SH-SY5Y (cell line): ENCODE results near the gene MBD6.

Experiments used
- GATA2 ChIP-seq: IDR thresholded peaks from 2 replicates; pipeline ENCODE4 v1.6.1; 2011; ENCODE audit warnings: mild to moderate bottlenecking, low read depth, low read length
- GATA3 ChIP-seq: IDR thresholded peaks from 2 replicates; pipeline ENCODE4 v1.6.1; 2011; ENCODE audit warnings: low read depth, mild to moderate bottlenecking, low read length, moderate library complexity

Gene MBD6

DNA sequence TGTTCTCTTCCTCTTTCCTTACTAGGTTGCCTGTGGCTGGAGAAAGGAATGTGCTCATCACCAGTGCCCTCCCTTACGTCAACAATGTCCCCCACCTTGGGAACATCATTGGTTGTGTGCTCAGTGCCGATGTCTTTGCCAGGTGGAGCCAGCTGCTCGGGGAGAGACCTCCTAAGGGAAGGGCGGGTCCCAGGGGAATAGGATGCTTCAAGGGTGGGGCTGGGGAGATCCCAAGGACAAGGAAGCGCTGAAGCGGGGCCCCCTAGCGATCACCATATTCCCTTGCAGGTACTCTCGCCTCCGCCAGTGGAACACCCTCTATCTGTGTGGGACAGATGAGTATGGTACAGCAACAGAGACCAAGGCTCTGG, 24.5 kb upstream of the MBD6 start:
- TF ChIP-seq GATA3: no peak

DNA sequence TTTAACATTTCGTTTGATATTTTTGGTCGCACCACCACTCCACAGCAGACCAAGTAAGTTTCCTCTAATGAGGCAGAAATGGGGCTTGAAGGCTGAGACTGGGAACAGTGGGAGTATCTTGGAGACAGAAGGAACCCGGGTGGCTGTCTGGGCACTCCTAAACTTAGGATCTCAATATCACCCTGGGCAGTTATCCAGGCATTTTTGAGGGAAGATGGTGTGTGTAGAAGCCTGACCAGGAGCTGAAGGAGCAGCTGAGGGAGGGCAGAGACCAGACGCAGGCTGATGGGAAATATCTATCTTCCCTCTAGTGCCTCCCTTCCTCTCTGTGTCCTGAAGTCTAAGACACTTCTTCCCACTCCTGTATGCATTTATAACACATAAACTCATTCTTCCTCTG, 24.1 kb upstream of the MBD6 start:
- no peak for TF ChIP-seq GATA3
- no peak for TF ChIP-seq GATA2

DNA sequence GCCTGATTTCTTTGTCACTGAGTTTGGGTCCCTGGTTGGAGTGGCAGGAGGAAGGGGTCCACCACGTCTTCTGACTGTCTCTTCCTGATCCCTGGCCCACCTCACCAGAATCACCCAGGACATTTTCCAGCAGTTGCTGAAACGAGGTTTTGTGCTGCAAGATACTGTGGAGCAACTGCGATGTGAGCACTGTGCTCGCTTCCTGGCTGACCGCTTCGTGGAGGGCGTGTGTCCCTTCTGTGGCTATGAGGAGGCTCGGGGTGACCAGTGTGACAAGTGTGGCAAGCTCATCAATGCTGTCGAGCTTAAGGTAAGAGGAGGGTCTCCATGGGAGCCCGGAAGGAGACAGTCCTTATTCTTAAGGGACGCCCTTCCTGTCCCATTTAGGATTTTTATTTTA, 22.4 kb upstream of the MBD6 start:
- TF ChIP-seq GATA2 (no peak), GATA3 (no peak)

DNA sequence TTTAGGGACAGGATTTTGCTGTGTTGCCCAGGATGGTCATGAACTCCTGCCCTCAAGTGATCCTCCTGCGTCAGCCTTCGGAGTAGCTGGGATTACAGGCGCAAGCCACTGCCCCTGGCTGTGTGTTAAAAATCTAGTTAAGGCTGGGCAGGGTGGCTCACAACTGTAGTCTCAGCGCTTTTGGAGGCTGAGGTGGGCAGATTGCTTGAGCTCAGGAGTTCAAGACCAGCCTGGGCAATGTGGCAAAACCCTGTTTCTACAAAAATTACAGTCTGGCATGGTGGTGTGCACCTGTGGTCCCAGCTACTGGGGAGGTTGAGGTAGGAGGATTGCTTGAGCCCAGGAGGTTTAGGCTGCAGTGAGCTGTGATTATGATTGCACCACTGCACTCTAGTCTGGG, 11.5 kb upstream of the MBD6 start:
- TF ChIP-seq GATA2: no peak
- no peak for TF ChIP-seq GATA3

DNA sequence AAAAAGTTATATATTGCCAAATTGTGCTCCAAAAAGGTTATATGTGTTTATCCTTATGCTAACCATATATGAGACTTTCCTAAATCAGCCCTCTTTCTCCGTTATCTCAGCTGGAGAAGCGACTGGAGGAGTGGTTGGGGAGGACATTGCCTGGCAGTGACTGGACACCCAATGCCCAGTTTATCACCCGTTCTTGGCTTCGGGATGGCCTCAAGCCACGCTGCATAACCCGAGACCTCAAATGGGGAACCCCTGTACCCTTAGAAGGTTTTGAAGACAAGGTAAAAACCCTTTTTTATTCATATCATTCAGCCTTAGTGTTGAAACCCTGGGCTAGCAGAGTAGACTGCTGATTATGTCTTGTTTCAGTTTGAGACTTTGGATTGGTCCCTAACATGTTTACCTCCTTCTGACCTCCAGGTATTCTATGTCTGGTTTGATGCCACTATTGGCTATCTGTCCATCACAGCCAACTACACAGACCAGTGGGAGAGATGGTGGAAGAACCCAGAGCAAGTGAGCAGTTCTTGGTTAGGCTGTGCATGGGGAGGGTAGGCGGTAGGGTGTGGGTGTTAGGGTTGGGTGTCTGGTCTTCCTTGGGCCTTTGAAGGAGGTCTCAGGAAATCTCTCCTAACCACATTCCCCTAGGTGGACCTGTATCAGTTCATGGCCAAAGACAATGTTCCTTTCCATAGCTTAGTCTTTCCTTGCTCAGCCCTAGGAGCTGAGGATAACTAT, 10.9 kb upstream of the MBD6 start:
- TF ChIP-seq GATA2 (no peak), GATA3 (no peak)

DNA sequence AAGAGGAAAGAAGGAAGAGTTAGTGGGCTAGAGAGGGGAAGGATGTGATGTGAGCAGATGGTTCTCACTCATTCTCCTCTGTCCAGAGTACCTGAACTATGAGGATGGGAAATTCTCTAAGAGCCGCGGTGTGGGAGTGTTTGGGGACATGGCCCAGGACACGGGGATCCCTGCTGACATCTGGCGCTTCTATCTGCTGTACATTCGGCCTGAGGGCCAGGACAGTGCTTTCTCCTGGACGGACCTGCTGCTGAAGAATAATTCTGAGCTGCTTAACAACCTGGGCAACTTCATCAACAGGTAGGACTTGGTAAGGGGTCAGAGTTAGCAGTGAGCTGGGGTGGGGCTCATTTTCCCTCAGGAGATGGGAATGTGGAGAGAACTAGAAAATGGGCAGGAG, 10.0 kb upstream of the MBD6 start:
- TF ChIP-seq GATA3: no peak
- TF ChIP-seq GATA2: no peak

DNA sequence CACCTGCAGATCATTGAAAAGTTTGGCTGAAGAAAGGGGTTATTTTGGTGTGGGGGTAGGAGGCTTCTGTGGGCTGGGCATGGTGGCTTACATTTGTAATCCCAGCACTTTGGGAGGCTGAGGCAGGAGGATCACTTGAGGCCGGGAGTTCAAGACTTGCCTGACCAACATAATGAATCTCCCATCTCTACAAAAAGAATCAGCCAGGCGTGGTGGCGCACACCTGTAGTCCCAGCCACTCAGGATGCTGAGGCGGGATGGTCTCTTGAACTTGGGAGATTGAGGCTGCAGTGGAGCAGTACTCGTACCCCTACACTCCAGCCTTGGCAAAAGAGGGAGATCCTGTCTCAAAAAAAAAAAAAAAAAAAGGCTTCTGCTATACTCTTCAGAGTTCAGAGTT, 9.4 kb upstream of the MBD6 start:
- TF ChIP-seq GATA3 (no peak), GATA2 (no peak)

DNA sequence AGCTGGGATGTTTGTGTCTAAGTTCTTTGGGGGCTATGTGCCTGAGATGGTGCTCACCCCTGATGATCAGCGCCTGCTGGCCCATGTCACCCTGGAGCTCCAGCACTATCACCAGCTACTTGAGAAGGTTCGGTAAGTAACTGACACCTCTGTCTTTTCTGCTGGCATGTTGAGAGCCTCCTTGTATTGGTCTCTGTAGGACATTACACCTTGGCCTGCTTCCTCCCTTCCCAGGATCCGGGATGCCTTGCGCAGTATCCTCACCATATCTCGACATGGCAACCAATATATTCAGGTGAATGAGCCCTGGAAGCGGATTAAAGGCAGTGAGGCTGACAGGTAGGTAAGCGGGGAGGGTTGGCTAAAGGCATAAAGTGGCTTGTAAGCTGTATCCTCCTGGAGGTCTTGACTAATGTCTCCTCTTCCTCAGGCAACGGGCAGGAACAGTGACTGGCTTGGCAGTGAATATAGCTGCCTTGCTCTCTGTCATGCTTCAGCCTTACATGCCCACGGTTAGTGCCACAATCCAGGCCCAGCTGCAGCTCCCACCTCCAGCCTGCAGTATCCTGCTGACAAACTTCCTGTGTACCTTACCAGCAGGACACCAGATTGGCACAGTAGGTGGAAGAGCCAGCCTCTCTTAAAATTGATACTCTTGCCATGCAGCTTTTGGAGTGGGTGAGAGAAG, 7.8 kb upstream of the MBD6 start:
- TF ChIP-seq GATA2 (no peak), GATA3 (no peak)

DNA sequence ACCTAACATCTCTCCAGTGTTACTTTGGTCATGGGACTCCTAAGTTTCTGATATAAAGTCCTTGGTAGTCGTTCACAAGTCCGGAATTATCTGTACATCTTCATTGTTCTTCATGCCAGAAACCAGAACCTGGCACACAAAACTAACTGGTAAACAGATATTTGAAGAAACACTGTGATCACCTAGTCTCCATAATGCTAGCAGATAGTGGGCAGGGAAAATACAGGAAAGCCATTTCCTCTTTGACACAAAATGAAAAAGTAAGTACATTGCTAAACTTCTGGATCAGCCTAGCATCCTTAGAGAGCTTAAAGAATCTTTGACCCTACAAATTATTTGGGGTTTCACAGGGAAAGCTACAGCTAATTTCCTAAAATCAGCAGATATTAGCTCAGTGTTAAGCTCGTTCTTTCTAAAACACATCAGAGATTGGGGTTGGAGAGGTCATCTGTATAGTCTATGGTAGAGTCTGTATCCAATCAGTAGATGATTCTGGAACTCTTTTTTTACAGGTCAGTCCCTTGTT, 7.2 kb upstream of the MBD6 start:
- TF ChIP-seq GATA3: no peak
- no peak for TF ChIP-seq GATA2

DNA sequence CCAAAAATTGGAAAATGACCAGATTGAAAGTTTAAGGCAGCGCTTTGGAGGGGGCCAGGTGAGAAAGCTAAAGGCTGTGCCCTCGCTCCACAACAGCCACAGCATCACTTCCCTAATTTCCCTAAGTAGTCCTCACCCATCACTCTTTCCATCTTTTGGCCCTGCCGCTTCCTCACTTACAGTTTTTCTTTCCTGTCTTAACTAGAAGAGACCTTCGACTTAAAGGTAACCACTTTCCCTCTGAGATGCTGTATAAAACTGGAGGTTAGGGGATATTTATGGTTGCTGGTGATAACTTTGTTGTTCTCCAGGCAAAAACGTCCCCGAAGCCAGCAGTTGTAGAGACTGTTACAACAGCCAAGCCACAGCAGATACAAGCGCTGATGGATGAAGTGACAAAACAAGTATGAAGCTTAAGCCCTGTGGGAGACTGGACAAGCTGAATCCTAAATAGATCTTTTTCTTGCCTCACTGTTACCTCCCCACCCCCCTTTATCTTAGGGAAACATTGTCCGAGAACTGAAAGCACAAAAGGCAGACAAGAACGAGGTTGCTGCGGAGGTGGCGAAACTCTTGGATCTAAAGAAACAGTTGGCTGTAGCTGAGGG, 6.6 kb upstream of the MBD6 start:
- TF ChIP-seq GATA2 (no peak), GATA3 (no peak)

DNA sequence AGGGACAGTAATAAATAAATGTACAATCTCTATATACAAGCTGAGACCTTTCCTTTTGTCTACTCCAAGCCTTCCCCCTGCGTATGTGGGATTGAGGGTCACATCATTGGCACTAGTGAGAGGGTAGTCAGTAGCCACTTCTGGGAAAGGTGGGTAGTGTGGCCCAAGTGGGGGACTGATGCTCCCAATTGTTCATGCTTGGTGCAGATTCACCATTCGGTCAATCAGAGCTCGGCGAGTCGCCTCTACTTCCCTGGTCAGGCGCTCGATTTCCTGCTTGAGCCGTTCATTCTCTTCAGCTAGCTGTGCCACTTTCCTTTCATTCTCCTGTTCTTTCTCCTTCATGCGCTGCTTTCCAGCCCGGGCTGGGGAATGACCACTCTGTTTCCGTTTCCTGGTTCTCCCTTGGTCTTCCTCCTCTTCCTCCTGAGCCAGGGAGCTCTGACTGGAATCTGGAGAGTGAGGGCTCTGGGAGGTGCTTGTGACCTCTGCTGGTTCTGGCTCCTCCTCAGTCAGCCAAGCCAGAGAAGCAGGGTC, 5.9 kb upstream of the MBD6 start:
- no peak for TF ChIP-seq GATA3

DNA sequence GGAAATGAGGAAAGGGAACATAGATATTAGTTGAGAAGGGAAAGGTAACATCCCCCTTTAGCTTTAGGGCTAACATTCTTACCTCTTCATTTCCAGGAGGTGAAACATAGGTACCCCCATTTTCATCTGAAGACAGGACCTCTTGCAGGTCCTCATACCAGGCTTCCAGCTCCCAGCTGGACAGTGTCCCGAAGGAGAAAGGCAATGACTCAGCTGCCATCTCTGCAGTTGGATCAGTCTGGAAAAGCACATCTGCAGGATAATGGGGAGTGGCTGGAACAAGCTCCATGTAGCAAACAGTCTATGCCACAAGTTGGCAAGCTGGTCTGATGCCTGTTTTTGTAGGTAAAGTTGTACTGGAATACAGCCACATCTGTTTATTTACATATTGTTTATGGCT, 5.4 kb upstream of the MBD6 start:
- TF ChIP-seq GATA2: no peak
- TF ChIP-seq GATA3: no peak

DNA sequence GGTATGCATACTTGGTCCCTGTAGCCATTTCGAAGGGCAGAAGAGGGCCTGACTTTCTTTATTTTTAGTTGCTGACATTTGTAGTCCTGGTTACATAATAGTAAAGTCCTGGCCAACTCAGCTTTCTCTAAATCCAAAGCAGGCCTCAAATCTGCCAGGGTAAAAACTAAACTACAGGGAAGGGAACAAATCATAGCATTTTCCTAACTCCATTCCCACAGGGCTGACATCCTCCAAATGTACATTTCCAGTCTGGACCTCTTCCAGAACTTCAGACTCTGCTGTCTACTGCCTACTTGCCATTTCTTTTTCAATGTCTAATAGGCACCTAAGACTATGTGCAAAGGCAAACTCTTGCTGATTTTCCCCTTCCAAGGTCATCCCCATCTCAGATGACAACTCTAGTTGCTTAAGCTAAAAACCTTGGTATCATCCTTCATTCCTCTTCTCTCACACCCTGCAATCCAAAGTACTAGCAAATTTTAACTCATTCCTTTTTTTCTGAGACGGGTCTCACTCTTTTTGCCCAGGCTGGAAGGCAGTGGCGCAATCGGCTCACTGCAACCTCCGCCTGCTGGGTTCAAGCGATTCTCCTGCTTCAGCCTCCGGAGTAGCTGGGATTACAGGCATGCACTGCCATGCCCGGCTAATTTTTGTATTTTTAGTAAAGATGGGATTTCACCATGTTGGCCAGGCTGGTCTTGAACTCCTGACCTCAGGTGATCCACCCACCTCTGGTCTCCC, 4.3 kb upstream of the MBD6 start:
- TF ChIP-seq GATA2 (no peak), GATA3 (no peak)
